Right renal pelvis (tissue), 4 donors: ENCODE measurements around the gene CCDC3. TPM values are rescaled to one million over a fixed set of nuclear protein-coding genes. Genes with fewer than 3 reads are reported as not detected.

Source experiments
- DNase-seq, 4 donors: peaks; one replicate each; pipeline ENCODE4 v3.0.0-alpha.2; 2013; ENCODE audit warnings: low read depth in 4 of 4, low spot score in 3 of 4, missing footprints in 1 of 4
- polyA plus RNA-seq, 4 donors: library from polyadenylated mRNA; unstranded; fragments of 120-200 nt; gene quantifications; one replicate each; pipeline ENCODE4 v1.2.1, GENCODE V29; 2013; ENCODE audit not compliant: insufficient read length in 4 of 4

The CCDC3 gene
- polyA plus RNA-seq, 4 donors: 10.7 to 14.9 (median 13.1) TPM

DNA sequence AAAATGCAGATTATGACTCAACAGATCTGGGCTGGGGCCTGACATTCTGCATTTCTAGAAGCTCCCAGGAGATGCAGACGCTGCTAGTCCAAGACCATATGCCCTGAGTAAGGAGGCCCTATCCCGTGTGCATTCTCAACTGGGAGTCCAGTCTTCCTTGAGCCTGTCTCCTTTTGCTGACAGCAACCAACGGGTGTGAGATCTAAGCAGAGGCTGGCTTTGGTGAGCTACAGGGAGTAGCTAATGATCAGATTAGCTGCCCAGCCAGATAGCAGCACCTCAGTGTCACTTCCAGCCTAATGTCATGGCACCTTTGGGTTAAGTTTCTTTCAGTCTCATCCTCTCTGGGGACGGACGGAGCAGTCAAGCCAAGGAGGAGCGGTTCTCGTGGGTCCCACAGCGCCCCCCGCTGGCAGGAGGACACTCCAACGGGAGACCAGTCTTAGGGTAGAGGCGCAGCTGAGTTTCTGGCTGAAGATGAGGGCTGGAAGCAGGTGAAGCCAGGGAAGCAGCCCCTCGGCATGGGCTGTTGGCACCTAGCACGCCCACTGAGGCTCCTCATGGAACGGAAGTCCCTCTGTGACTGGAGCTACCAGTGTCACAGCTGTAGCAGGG, 154.0 kb downstream of the CCDC3 start:
- DNase-seq: no peak

DNA sequence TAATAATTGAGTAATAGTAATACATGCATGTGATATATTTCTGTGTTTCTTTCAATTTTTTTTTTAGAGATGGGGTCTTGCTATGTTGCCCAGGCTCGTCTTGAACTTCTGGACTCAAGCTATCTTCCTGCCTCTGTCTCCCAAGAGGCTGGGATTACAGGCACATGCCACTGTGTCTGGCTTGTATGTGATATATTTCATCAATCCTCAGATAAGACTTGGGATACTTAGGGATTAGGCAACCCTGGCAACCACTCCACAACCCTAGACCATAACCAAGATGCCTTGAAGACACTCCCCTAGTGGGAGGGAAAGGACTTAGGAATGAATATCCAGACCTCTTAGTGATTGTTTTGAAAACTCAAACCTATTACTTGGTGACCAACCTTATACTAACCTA, 154.8 kb downstream of the CCDC3 start:
- no peak for DNase-seq

Other genes starting within 250 kb of the CCDC3 start
- 10 to 100 TPM; 34.8 to 44.0 (median 36.5) TPM for gene OPTN, start 98.5 kb upstream of the CCDC3 start, polyA plus RNA-seq
- 10 to 100 TPM in 2 of 4 donors, 1 to 10 TPM in 2; 9.9 to 10.6 (median 10.2) TPM for gene MCM10, start 159.8 kb upstream of the CCDC3 start, polyA plus RNA-seq
- not detected for gene UCMA, start 232.7 kb upstream of the CCDC3 start, polyA plus RNA-seq